Peyer's patch (tissue), 4 donors: Measurements from ENCODE around the gene PTPRZ1.

Source experiments
- POLR2A ChIP-seq, 2 donors: fragments of 450-650 bp; IDR thresholded peaks; one replicate each; pipeline ENCODE4 v1.5.1; 2017; ENCODE audit warnings: antibody characterized with exemption in 2 of 2, mild to moderate bottlenecking in 2 of 2, moderate library complexity in 2 of 2
- TF ChIP-seq, protein P1 (sequence below), 6 experiments: fragments of 450-650 bp in 4 of 6; fragments of 200-600 bp in 2 of 6; sonication (generic) in 1 of 6; IDR thresholded peaks; one replicate each; pipeline ENCODE4 v1.5.1; 2017 to 2019; ENCODE audit warnings: antibody characterized with exemption in 6 of 6, mild to moderate bottlenecking in 3 of 6, moderate library complexity in 1 of 6

DNA sequence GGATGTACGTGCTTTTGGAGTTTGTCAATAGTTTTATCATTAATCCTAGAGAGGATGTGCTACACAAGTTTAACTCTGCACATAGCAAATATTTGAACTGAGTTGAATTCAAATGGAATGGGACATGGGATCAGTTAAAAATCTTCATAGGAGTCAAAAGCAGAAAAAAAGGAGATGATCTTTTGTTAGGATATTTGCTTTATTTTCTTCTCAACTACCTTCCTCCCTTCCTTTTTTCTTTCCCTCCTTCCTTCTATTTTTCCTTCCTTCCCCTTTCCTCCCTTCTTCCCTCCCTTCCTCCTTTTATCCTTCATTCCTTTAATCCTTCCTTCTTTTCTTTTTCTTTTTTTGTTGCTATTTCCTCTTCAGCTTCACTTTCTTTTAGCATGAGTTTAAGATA lies 6.6 kb downstream of the PTPRZ1 start:
- TF ChIP-seq, protein P1, sequence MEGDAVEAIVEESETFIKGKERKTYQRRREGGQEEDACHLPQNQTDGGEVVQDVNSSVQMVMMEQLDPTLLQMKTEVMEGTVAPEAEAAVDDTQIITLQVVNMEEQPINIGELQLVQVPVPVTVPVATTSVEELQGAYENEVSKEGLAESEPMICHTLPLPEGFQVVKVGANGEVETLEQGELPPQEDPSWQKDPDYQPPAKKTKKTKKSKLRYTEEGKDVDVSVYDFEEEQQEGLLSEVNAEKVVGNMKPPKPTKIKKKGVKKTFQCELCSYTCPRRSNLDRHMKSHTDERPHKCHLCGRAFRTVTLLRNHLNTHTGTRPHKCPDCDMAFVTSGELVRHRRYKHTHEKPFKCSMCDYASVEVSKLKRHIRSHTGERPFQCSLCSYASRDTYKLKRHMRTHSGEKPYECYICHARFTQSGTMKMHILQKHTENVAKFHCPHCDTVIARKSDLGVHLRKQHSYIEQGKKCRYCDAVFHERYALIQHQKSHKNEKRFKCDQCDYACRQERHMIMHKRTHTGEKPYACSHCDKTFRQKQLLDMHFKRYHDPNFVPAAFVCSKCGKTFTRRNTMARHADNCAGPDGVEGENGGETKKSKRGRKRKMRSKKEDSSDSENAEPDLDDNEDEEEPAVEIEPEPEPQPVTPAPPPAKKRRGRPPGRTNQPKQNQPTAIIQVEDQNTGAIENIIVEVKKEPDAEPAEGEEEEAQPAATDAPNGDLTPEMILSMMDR (IDR thresholded peaks at IDR 0.05), result no peak
- no peak for TF ChIP-seq POLR2A (IDR thresholded peaks at IDR 0.05)
